ENCODE measurements around the gene ARHGDIG. TPM values are rescaled to one million over a fixed set of nuclear protein-coding genes. Genes with fewer than 3 reads are reported as not detected.

ARHGDIG gene
- polyA plus RNA-seq, 3 donors: not detected

- peaks cover 0 to 3% (median 0%) of the 10 kb centered on the region in 3 donors for H3K27me3 Mint-ChIP-seq (ENCODE audit: low read depth in 3 of 3)
- no peaks in the 10 kb centered on the region for H3K9me3 ChIP-seq (replicated peaks in 1 of 2; ENCODE audit: control insufficient read depth in 1 of 2, insufficient read depth in 1 of 2, low read length in 2 of 2)
- no peak overlapping the region for H3K27ac Mint-ChIP-seq
- TF ChIP-seq CTCF (IDR thresholded peaks at IDR 0.05): no peak
- intact Hi-C loops (cut with micrococcal nuclease): no loop called here
- no peaks in the 10 kb centered on the region for H3K27me3 ChIP-seq (ENCODE audit: control insufficient read depth in 2 of 2, insufficient read depth in 2 of 2, low read length in 2 of 2)
- peaks cover 28% of the 10 kb centered on the region for H3K4me1 Mint-ChIP-seq
- H4K20me1 ChIP-seq (ENCODE audit: insufficient read depth, low read length): peaks cover 4% of the 10 kb centered on the region
- H3K4me2 ChIP-seq (replicated peaks; ENCODE audit: extremely low read depth, low read length, poor library complexity, severe bottlenecking): no peak overlapping the region
- H3K9ac ChIP-seq (ENCODE audit: insufficient read depth, low read length, poor library complexity, severe bottlenecking): no peak overlapping the region
- H3K9me3 Mint-ChIP-seq: peaks cover 0 to 3% (median 0%) of the 10 kb centered on the region in 7 donors
- H3K27ac ChIP-seq (ENCODE audit: low read depth in 1 of 2, low read length in 2 of 2): no peak overlapping the region
- no peaks in the 10 kb centered on the region for H3K36me3 ChIP-seq (replicated peaks in 1 of 2; ENCODE audit: control insufficient read depth in 1 of 2, insufficient read depth in 2 of 2, low read length in 2 of 2)
- H3K4me3 Mint-ChIP-seq: no peak overlapping the region
- 67% methylated on average over 1 of the region's 4 CpGs for WGBS (ENCODE audit: insufficient coverage)
- H3K79me2 ChIP-seq (ENCODE audit: insufficient read depth, low read length): peaks cover 7% of the 10 kb centered on the region
- no peak overlapping the region for H2AFZ ChIP-seq (ENCODE audit: insufficient read depth, low read depth, low read length, poor library complexity, severe bottlenecking)
- peaks cover 2 to 16% of the 10 kb centered on the region in 2 donors for H3K36me3 Mint-ChIP-seq
- peaks cover 12 to 16% of the 10 kb centered on the region in 2 donors for H3K4me1 ChIP-seq (ENCODE audit: control insufficient read depth in 1 of 2, insufficient read depth in 2 of 2, low read length in 2 of 2)
- no peak for DNase-seq
- no peak overlapping the region for H3K4me3 ChIP-seq (replicated peaks in 1 of 3; ENCODE audit: low read depth in 2 of 3, low read length in 3 of 3)
These were observed 37.0 kb upstream of the ARHGDIG start for GRCh38 chr16:243348-243747.

GRCh38 chr16:245105-245504 lies 35.3 kb upstream of the ARHGDIG start:
- Mint-ChIP-seq H3K9me3 (peaks cover 0 to 3% (median 0%) of the 10 kb centered on the region in 7 donors), H3K4me1 (peaks cover 20% of the 10 kb centered on the region), H3K27me3 (ENCODE audit: low read depth in 3 of 3) (peaks cover 0 to 3% (median 0%) of the 10 kb centered on the region in 3 donors), H3K4me3 (no peak overlapping the region), H3K27ac (peak overlapping the region in 1 of 7 donors; percentile 10), H3K36me3 (peaks cover 2 to 24% of the 10 kb centered on the region in 2 donors)
- no peak for DNase-seq
- no peaks in the 10 kb centered on the region for H3K27me3 ChIP-seq (ENCODE audit: control insufficient read depth in 2 of 2, insufficient read depth in 2 of 2, low read length in 2 of 2)
- peaks cover 7% of the 10 kb centered on the region for H3K79me2 ChIP-seq (ENCODE audit: insufficient read depth, low read length)
- no peak overlapping the region for H3K4me3 ChIP-seq (replicated peaks in 1 of 3; ENCODE audit: low read depth in 2 of 3, low read length in 3 of 3)
- intact Hi-C loops (cut with micrococcal nuclease): no loop called here
- no peak overlapping the region for H3K4me2 ChIP-seq (replicated peaks; ENCODE audit: extremely low read depth, low read length, poor library complexity, severe bottlenecking)
- TF ChIP-seq CTCF (IDR thresholded peaks at IDR 0.05): no peak
- peaks cover 12 to 16% of the 10 kb centered on the region in 2 donors for H3K4me1 ChIP-seq (ENCODE audit: control insufficient read depth in 1 of 2, insufficient read depth in 2 of 2, low read length in 2 of 2)
- H2AFZ ChIP-seq (ENCODE audit: insufficient read depth, low read depth, low read length, poor library complexity, severe bottlenecking): no peak overlapping the region
- no peaks in the 10 kb centered on the region for H3K9me3 ChIP-seq (replicated peaks in 1 of 2; ENCODE audit: control insufficient read depth in 1 of 2, insufficient read depth in 1 of 2, low read length in 2 of 2)
- 94% methylated on average over 2 of the region's 9 CpGs for WGBS (ENCODE audit: insufficient coverage)
- H3K27ac ChIP-seq (ENCODE audit: low read depth in 1 of 2, low read length in 2 of 2): no peak overlapping the region
- H3K36me3 ChIP-seq (replicated peaks in 1 of 2; ENCODE audit: control insufficient read depth in 1 of 2, insufficient read depth in 2 of 2, low read length in 2 of 2): peaks cover 0 to 7% of the 10 kb centered on the region in 2 donors
- H4K20me1 ChIP-seq (ENCODE audit: insufficient read depth, low read length): peaks cover 4% of the 10 kb centered on the region
- H3K9ac ChIP-seq (ENCODE audit: insufficient read depth, low read length, poor library complexity, severe bottlenecking): no peak overlapping the region

Measured in CD14-positive monocyte (primary cell).